Stimulated activated naive B cell treated with anti-CD40 and anti-IgM and Interleukin-4, amounts not matched to agents 10 μg/mL and 1 μg/mL and 100 μg/mL, for 72 hours (primary cell): ENCODE data around the gene PON3.
"Not testable (repeated sequence)": the region's sequence is repeated elsewhere in the genome, so short reads cannot be mapped to it uniquely, and the experiment has no call there.

Experiments used
- ATAC-seq, 2 donors: fragments of 150-1000 bp; cut with Tn5 transposase; replicated peaks; 2 replicates each; pipeline ENCODE4 v1.10.0; 2021; ENCODE audit warnings: moderate library complexity in 1 of 2
- DNase-seq: peaks from one replicate; pipeline ENCODE4 v3.0.0; 2021
- H3K27ac Mint-ChIP-seq: one replicate; pipeline ENCODE4 v1.8.0; 2022; ENCODE audit warnings: mild to moderate bottlenecking, mixed read lengths
- H3K27me3 Mint-ChIP-seq, 2 donors: one replicate each; pipeline ENCODE4 v1.8.0; 2022; ENCODE audit warnings: mixed read lengths in 2 of 2
- H3K36me3 Mint-ChIP-seq, 2 donors: one replicate each; pipeline ENCODE4 v1.8.0; 2022; ENCODE audit warnings: mixed read lengths in 2 of 2, mild to moderate bottlenecking in 1 of 2
- H3K4me1 Mint-ChIP-seq, 2 donors: one replicate each; pipeline ENCODE4 v1.8.0; 2022; ENCODE audit warnings: mixed read lengths in 2 of 2, mild to moderate bottlenecking in 1 of 2
- H3K4me3 Mint-ChIP-seq, 2 donors: one replicate each; pipeline ENCODE4 v1.8.0; 2022; ENCODE audit warnings: mild to moderate bottlenecking in 2 of 2, mixed read lengths in 2 of 2, moderate library complexity in 1 of 2
- H3K9me3 Mint-ChIP-seq, 2 donors: one replicate each; pipeline ENCODE4 v1.8.0; 2022; ENCODE audit warnings: mixed read lengths in 2 of 2, mild to moderate bottlenecking in 1 of 2

PON3 gene

DNA sequence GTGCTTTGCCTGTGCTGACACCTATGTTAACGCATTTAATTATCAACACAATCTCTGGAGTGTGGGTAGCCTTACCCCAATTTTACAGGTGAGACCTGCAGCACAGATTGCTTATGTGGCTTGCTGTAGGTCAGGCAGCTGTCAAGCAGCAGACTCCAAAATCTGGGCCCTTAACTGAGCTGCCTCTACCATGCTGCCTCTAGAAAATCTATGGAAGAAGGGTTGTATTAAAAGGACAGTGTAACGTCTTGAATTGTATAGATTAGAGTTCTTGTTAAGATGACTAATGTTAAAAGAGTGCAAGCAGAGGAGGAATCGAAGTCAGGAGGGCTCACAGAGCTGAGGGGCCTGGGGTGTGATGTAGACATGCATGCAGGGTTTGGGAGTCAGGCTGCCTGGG, 1.2 kb upstream of the PON3 start:
- H3K4me1 Mint-ChIP-seq, result peaks cover 7 to 13% of the 10 kb centered on the region in 2 donors
- H3K27ac Mint-ChIP-seq, result no peak overlapping the region
- H3K27me3 Mint-ChIP-seq, result peaks cover 35 to 36% of the 10 kb centered on the region in 2 donors
- ATAC-seq (no peak), DNase-seq (no peak)
- no peak overlapping the region for H3K4me3 Mint-ChIP-seq
- H3K9me3 Mint-ChIP-seq, result no peaks in the 10 kb centered on the region
- H3K36me3 Mint-ChIP-seq, result peaks cover 0 to 2% of the 10 kb centered on the region in 2 donors

DNA sequence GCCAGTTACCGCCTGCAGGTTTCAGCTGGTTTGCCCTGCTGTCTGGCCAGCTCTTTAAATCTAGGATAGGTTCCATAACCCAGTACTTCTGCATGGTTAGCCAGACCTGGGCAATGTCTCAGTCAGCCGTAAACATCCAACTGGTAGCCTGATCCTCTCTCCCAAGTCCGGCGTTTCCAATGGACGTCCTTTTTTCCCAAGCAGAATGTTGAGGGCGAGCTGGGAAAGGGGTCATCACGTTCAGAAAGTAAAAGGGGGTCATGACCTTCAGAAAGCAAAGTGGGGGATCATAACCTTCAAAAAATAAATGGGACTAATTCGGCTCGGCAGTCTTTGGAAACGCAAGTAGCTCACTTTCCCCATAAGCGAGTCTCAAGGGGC, 430 bp downstream of the PON3 start:
- peak overlapping the region; percentile 61 to 81 for H3K4me3 Mint-ChIP-seq
- ATAC-seq (no peak), DNase-seq (no peak)
- H3K9me3 Mint-ChIP-seq, result no peaks in the 10 kb centered on the region
- H3K27me3 Mint-ChIP-seq, result peaks cover 35 to 36% of the 10 kb centered on the region in 2 donors
- peaks cover 7 to 13% of the 10 kb centered on the region in 2 donors for H3K4me1 Mint-ChIP-seq
- H3K36me3 Mint-ChIP-seq, result peaks cover 0 to 2% of the 10 kb centered on the region in 2 donors
- H3K27ac Mint-ChIP-seq, result no peak overlapping the region

DNA sequence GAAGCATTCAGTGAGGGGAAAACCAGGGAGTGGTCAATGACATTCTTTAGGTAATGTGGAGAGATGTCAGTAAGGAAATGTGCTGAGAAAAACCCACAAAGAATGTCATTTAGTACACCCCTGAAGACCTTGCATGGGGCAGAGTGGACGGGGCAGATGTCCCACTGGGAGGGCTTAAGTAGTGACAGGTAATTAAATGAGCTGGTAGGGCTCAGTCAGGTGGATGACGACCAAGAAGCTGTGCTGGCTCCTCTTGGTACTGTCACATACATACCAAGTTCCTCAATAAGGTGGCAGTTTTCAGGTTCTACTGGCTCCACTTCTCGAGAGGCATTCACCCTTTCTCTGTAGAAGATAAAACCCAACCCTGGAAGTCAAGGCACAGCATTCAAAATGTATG, 1.8 kb downstream of the PON3 start:
- no peaks in the 10 kb centered on the region for H3K9me3 Mint-ChIP-seq
- peaks cover 36 to 40% of the 10 kb centered on the region in 2 donors for H3K27me3 Mint-ChIP-seq
- peaks cover 0 to 2% of the 10 kb centered on the region in 2 donors for H3K36me3 Mint-ChIP-seq
- ATAC-seq (peak; percentile 35 to 50), DNase-seq (no peak)
- no peak overlapping the region for H3K27ac Mint-ChIP-seq
- H3K4me3 Mint-ChIP-seq, result no peak overlapping the region
- H3K4me1 Mint-ChIP-seq, result peaks cover 7 to 13% of the 10 kb centered on the region in 2 donors

DNA sequence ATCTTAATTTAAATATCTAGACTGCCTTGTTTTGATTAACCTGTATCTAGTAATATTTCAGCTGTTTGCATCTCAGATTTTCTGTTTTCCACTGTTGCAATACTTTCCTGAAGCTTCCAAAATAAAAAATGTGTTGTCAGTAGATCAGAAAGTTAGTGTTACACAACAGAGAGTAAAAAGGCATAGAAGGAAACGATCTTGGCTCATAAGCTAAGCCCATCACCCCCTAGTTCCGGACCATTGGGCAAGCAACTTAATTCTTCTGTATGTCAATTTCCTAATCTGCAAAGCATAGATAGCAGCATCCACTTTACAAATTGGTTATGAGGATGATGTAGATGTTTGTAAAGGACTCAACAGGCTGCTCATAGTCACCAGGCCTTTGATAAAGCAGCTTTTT, 4.4 kb downstream of the PON3 start:
- H3K4me3 Mint-ChIP-seq, result no peak overlapping the region
- H3K9me3 Mint-ChIP-seq, result peaks cover 5% of the 10 kb centered on the region in 2 donors
- peaks cover 2 to 4% of the 10 kb centered on the region in 2 donors for H3K36me3 Mint-ChIP-seq
- ATAC-seq (no peak), DNase-seq (no peak)
- no peak overlapping the region for H3K27ac Mint-ChIP-seq
- H3K4me1 Mint-ChIP-seq, result peaks cover 5 to 11% of the 10 kb centered on the region in 2 donors
- H3K27me3 Mint-ChIP-seq, result peaks cover 28 to 33% of the 10 kb centered on the region in 2 donors

DNA sequence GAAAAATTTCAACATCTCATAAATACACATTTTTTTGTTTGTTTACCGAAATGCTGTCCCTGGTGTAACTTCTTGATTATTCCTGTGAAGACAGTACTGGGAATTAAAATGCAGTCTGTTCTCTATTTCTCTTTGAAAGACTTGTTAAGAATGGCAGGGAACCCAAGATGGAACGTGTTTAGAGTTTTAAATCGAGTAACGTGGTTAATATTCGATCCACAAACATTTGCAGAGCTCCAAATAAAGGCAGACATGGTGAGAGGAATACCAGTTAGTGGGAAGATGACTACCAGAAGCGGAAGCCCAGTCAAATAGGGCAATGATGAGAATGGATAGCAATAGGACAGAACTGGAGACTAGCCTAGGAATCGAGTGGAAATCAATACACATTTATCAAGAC, 6.7 kb downstream of the PON3 start:
- Mint-ChIP-seq H3K27ac (no peak overlapping the region), H3K9me3 (peaks cover 5% of the 10 kb centered on the region in 2 donors), H3K4me1 (peaks cover 4 to 6% of the 10 kb centered on the region in 2 donors), H3K4me3 (no peak overlapping the region), H3K27me3 (peaks cover 28 to 29% of the 10 kb centered on the region in 2 donors), H3K36me3 (peaks cover 0 to 4% of the 10 kb centered on the region in 2 donors)
- DNase-seq, result no peak
- ATAC-seq, result no peak

DNA sequence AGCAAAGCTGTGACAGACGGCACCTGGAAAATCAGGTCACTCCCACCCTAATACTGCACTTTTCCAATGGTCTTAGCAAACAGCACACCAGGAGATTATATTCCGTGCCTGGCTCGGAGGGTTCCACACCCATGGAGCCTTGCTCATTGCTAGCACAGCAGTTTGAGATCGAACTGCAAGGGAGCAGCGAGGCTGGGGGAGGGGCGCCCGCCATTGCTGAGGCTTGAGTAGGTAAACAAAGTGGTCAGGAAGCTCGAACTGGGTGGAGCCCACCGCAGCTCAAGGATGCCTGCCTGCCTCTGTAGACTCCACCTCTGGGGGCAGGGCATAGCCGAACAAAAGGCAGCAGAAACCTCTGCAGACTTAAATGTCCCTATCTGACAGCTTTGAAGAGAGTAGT, 16.7 kb downstream of the PON3 start:
- Mint-ChIP-seq H3K9me3 (peaks cover 6 to 12% of the 10 kb centered on the region in 2 donors), H3K27me3 (peaks cover 9 to 13% of the 10 kb centered on the region in 2 donors)
- not testable (repeated sequence) for H3K4me3 Mint-ChIP-seq, ATAC-seq, H3K4me1 Mint-ChIP-seq, H3K27ac Mint-ChIP-seq, DNase-seq, H3K36me3 Mint-ChIP-seq

DNA sequence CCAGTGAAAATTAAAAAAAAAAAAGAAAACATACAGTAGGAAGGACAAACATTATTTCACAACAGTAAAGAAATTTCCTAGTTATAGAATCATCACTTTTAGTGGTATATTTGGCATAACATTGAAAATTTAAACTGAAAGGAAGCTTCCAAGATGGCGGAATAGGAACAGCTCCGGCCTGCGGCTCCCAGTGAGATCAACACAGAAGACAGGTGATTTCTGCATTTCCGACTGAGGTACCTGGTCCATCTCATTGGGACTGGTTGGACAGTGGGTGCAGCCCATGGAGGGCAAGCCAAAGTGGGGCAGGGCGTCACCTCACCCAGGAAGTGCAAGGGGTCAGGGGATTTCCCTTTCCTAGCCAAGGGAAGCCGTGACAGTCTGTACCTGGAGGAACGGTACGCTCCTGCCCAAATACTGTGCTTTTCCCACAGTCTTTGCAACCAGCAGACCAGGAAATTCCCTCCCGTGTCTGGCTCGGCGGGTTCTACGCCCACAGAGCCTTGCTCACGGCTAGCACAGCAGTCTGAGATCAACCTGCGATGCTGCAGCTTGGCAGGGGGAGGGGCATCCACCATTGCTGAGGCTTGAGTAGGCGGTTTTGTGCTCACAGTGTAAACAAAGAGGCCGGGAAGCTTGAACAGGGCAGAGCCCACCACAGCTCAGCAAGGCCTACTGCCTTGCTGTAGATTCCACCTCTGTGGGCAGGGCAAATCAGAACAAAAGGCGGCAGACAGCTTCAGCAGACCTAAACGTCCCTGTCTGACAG, 19.4 kb downstream of the PON3 start:
- no peak overlapping the region for H3K4me3 Mint-ChIP-seq
- H3K36me3 Mint-ChIP-seq, result no peaks in the 10 kb centered on the region
- no peak for ATAC-seq
- no peak overlapping the region for H3K27ac Mint-ChIP-seq
- H3K27me3 Mint-ChIP-seq, result peaks cover 9% of the 10 kb centered on the region in 2 donors
- H3K9me3 Mint-ChIP-seq, result peaks cover 4 to 8% of the 10 kb centered on the region in 2 donors
- no peak for DNase-seq
- no peaks in the 10 kb centered on the region for H3K4me1 Mint-ChIP-seq

DNA sequence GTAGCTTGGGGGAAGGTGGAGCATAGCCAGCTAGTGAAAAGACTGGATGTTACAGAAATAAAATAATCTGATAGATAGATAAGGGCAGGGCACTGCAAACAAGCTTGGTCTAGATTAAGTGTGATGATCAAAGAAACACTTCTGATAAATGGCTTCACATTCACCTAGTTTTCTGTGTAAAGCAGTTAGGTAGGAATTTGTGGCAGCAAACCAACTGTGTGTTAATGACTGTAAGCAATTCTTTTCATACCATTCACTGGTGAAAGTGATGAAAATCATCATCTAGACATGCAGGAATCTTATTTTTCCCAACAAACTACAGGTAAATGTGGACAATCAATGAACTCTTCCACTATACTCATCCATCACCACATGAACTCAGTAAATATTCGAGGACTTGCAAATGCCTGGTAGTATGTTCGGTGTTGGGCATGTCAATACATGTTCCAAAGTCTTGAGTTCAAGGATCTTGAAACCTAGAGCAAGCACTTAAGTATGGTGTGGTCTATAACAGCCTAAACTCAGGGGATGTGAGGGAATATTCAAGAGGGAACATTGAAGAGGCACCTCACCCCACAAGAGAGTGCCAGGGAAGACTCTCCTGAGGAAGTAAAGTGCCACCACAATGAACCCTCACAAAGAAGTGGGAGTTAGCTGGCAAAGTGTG, 20.5 kb downstream of the PON3 start:
- ATAC-seq (no peak), DNase-seq (no peak)
- Mint-ChIP-seq H3K36me3 (no peaks in the 10 kb centered on the region), H3K4me1 (no peaks in the 10 kb centered on the region), H3K4me3 (no peak overlapping the region), H3K27ac (no peak overlapping the region), H3K27me3 (peaks cover 9% of the 10 kb centered on the region in 2 donors), H3K9me3 (peaks cover 4 to 8% of the 10 kb centered on the region in 2 donors)

DNA sequence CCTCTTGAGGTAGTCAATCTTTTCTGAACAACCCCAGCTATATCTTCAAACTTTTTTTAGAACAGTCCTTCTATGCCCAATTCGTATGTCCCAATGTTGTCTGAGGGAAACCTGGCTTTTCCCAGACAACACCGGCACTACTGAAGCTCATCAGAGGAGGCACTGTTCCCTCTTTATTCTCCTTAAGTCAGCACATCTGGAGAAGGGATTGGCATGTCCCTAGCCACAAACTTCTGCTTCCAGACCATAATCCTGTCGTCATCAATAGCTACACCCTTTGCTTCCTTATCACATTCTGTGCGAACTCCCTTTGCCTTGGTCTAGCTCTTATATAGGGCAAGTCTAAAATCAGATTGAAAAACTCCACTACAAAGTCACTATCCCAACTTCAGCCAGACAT, 22.9 kb downstream of the PON3 start:
- H3K4me1 Mint-ChIP-seq, result no peaks in the 10 kb centered on the region
- no peak for DNase-seq
- H3K27ac Mint-ChIP-seq, result no peak overlapping the region
- H3K4me3 Mint-ChIP-seq, result no peak overlapping the region
- peaks cover 1 to 5% of the 10 kb centered on the region in 2 donors for H3K9me3 Mint-ChIP-seq
- H3K27me3 Mint-ChIP-seq, result peaks cover 0 to 5% of the 10 kb centered on the region in 2 donors
- no peak for ATAC-seq
- no peaks in the 10 kb centered on the region for H3K36me3 Mint-ChIP-seq

DNA sequence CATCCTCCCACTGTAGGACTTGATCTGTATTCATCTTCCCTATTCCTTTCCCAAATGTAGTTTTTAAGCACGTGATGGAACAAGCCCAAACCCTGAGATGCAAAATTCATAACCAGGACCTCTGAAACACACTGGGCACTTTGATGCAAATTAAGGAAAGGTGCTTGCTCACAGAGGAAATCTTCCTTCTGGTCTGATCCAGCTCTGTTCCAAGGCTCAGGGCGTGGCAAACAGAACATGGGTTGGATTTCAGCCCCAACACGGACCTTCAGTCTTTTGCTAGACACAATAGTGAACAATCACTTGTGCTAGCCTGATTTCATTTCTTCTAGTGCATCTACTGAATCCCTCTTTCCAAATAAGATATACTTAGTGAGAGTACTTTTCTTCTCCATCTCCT, 27.9 kb downstream of the PON3 start:
- ATAC-seq, result no peak
- no peaks in the 10 kb centered on the region for H3K36me3 Mint-ChIP-seq

DNA sequence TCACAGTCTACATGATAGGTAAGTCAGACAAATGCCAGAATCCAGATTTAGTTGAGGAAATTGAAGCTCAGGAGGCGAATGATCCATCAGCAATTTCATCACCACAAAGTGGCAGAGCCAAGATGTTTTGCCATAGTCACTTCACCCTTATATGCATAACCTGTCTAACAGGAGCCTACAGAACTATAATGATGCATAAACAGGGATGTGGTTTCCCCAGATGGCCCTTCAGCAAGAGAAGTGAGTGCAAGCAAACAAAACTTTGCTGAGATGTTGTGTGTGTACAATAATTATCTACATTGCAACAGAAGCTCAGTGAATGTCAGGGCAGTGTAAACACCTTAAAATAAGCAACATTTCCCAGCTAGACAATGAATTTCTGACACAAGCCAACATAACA, 28.6 kb downstream of the PON3 start:
- DNase-seq, result no peak
- no peak for ATAC-seq
- no peaks in the 10 kb centered on the region for H3K4me1 Mint-ChIP-seq
- H3K27ac Mint-ChIP-seq, result no peak overlapping the region
- H3K27me3 Mint-ChIP-seq, result peaks cover 5% of the 10 kb centered on the region in 2 donors
- no peaks in the 10 kb centered on the region for H3K9me3 Mint-ChIP-seq
- H3K36me3 Mint-ChIP-seq, result no peaks in the 10 kb centered on the region
- no peak overlapping the region for H3K4me3 Mint-ChIP-seq

More for the DNA sequence above, 27.9 kb downstream of the PON3 start:
- no peaks in the 10 kb centered on the region for H3K9me3 Mint-ChIP-seq
- no peaks in the 10 kb centered on the region for H3K4me1 Mint-ChIP-seq
- peaks cover 4 to 5% of the 10 kb centered on the region in 2 donors for H3K27me3 Mint-ChIP-seq
- no peak overlapping the region for H3K4me3 Mint-ChIP-seq
- no peak overlapping the region for H3K27ac Mint-ChIP-seq
- DNase-seq, result no peak

DNA sequence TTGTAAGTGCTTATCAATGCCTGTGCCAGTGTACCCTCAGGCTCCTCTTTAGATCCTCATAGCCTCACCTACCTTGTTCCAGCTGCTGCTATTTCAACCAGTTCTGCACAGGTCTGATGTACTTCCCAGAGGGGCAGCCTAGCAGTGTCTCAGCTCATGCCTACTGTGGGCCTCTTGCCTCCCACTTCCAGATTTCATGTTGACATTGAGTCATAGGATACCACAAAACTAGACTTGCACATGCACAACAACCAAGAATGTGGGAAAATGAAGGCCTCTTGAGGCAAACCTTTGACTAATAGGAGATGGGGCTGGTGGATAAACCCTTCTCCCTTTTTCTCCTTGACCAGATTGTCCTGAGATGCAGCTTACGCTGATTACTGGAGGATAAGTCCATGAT, 31.0 kb downstream of the PON3 start:
- H3K4me1 Mint-ChIP-seq, result no peaks in the 10 kb centered on the region
- DNase-seq (no peak), ATAC-seq (no peak)
- H3K4me3 Mint-ChIP-seq, result no peak overlapping the region
- no peaks in the 10 kb centered on the region for H3K9me3 Mint-ChIP-seq
- H3K27me3 Mint-ChIP-seq, result peaks cover 5 to 9% of the 10 kb centered on the region in 2 donors
- H3K27ac Mint-ChIP-seq, result no peak overlapping the region
- no peaks in the 10 kb centered on the region for H3K36me3 Mint-ChIP-seq

DNA sequence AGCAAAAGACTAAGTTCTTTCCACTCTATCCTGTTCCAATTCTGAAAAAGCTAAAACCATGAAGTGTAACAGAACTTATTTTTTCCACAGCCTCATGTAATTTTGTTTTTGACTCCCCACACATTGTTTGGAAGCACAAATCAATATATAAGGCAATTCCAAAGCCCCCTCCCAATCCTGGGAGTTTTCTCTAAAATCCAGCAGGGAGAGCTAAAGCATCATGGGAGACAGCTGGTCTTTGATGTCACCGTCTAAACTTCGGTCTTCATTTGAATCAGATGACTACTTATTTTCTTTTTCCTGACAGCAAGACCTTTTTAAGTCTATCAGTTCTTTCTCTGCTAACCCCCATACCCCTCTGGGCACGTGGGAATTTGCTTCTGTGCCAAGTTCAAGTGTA, 38.6 kb downstream of the PON3 start:
- DNase-seq (no peak), ATAC-seq (no peak)
- Mint-ChIP-seq H3K27ac (no peak overlapping the region), H3K27me3 (peaks cover 11 to 17% of the 10 kb centered on the region in 2 donors), H3K36me3 (no peaks in the 10 kb centered on the region), H3K9me3 (peaks cover 0 to 2% of the 10 kb centered on the region in 2 donors), H3K4me1 (no peaks in the 10 kb centered on the region), H3K4me3 (no peak overlapping the region)

DNA sequence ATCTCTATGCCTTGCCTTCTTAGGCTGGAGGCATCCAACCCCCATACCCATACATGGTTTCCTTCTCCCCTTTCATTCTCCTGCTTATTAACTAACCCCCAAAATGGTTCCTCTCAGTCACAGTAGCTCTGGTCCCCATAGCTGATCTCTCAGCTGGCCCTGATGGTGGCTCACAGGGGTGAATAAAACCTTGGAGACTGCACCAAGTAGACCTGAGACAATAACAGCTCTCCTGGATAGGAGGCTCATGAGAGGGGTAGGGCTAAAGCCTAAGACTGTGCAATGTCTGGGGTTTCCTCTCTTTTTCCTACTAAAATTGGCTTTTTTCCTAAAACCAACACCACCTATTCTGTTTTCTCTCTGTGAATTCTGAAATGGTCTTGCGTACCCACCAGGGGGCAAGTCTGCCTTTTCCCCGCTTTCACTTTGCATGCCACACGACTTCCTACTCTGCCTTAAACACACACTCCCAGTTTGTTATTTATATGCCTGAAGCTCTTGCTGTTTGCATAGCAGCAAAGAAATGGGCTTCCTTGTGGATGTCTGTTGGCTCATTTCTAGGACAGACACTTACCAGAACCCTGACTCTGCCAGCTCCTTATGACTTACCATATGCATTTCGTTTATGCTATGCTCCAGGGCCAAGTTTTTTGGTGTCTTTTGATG, 53.4 kb downstream of the PON3 start:
- Mint-ChIP-seq H3K36me3 (no peaks in the 10 kb centered on the region), H3K27ac (no peak overlapping the region), H3K9me3 (peaks cover 0 to under 1% of the 10 kb centered on the region in 2 donors), H3K27me3 (peaks cover under 1 to 10% of the 10 kb centered on the region in 2 donors), H3K4me3 (no peak overlapping the region), H3K4me1 (peaks cover 0 to 5% of the 10 kb centered on the region in 2 donors)
- no peak for ATAC-seq
- no peak for DNase-seq
